ENCODE data around the gene BRWD1. TPM values are rescaled to one million over a fixed set of nuclear protein-coding genes. Genes with fewer than 3 reads are reported as not detected.
A peak's percentile ranks its signal among the peaks of the same experiment; 100 is the strongest.

BRWD1 gene
- polyA plus RNA-seq, 3 donors from 2014 or later, result 28.3 to 73.3 (median 34.1) TPM

DNA sequence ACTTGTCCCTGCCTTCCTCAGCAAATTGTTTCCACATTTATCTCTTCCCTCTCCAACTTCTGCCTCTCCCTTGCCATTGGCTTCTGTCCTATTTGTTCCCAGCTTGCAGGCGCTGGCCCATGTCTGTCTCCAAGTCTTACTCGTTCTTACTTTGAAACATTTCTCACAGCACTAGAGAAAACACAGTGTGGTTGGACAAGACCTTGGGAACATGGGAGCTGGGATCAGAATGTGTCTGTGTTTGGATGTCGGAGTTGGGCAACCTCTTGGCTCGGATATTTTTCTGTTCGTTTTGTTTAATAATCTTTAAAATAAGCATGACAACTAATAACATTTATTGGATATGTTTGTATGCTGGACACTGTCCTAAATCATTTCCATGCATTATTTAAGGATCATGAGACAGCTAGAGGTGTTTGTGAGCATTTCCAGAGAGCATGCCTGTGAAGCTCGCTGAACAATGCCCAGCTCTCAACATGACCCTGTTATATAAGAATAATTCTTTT lies 5.9 kb upstream of the BRWD1 start:
- H3K4me3 Mint-ChIP-seq, result no peak overlapping the region
- peaks cover 4 to 5% of the 10 kb centered on the region in 2 donors for H3K4me1 Mint-ChIP-seq
- H3K27ac Mint-ChIP-seq, result no peak overlapping the region
- peaks cover 5 to 12% (median 9%) of the 10 kb centered on the region in 3 donors for H3K27me3 Mint-ChIP-seq (ENCODE audit: low read depth in 3 of 3)
- H3K9me3 Mint-ChIP-seq, result no peaks in the 10 kb centered on the region
- DNase-seq, result no peak
- H3K36me3 Mint-ChIP-seq, result peaks cover 0 to 8% (median 0%) of the 10 kb centered on the region in 3 donors

- Mint-ChIP-seq H3K4me1 (peaks cover 6 to 9% of the 10 kb centered on the region in 2 donors), H3K27me3 (ENCODE audit: low read depth in 3 of 3) (peaks cover 11 to 21% (median 15%) of the 10 kb centered on the region in 3 donors), H3K27ac (no peak overlapping the region), H3K36me3 (peaks cover 0 to 8% (median 0%) of the 10 kb centered on the region in 3 donors), H3K4me3 (no peak overlapping the region), H3K9me3 (no peaks in the 10 kb centered on the region)
- DNase-seq, result no peak
Observed at GRCh38 chr21:39318091-39318959, 4.9 kb upstream of the BRWD1 start.

GRCh38 chr21:39317134-39318090 lies 4.0 kb upstream of the BRWD1 start:
- Mint-ChIP-seq H3K4me3 (no peak overlapping the region), H3K36me3 (peaks cover 0 to 8% (median 0%) of the 10 kb centered on the region in 3 donors), H3K27me3 (ENCODE audit: low read depth in 3 of 3) (peaks cover 13 to 23% (median 14%) of the 10 kb centered on the region in 3 donors), H3K9me3 (no peaks in the 10 kb centered on the region), H3K4me1 (peaks cover 6 to 10% of the 10 kb centered on the region in 2 donors), H3K27ac (no peak overlapping the region)
- DNase-seq, result no peak

DNA sequence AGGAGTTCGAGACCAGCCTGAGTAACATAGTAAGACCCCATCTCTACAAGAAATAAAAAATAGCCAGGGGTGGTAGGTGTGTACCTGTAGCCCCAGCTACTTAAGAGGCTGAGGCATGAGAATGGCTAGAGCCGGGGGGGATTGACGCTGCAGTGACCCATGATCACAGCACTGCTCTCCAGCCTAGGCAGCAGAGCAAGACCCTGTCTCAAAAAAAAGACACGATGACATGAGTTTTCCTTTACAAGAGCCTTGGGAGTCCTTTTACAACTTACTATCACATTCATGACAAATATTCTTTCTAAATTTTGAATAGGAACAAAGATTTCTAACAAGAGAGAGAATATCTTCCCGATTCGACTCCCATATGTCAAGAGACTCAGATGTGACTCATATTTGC lies 3.3 kb upstream of the BRWD1 start:
- no peak overlapping the region for H3K4me3 Mint-ChIP-seq
- peaks cover 0 to 7% (median 0%) of the 10 kb centered on the region in 3 donors for H3K36me3 Mint-ChIP-seq
- peaks cover 0 to 2% (median 0%) of the 10 kb centered on the region in 6 donors for H3K9me3 Mint-ChIP-seq
- H3K4me1 Mint-ChIP-seq, result peaks cover 12 to 17% of the 10 kb centered on the region in 2 donors
- no peak for DNase-seq
- peaks cover 16 to 30% (median 18%) of the 10 kb centered on the region in 3 donors for H3K27me3 Mint-ChIP-seq (ENCODE audit: low read depth in 3 of 3)
- H3K27ac Mint-ChIP-seq, result no peak overlapping the region

- Mint-ChIP-seq H3K4me1 (peaks cover 20 to 26% of the 10 kb centered on the region in 2 donors), H3K36me3 (peaks cover 0 to 4% (median 1%) of the 10 kb centered on the region in 3 donors)
- no peak for DNase-seq
Observed at GRCh38 chr21:39315603-39316445, 2.4 kb upstream of the BRWD1 start.

DNA sequence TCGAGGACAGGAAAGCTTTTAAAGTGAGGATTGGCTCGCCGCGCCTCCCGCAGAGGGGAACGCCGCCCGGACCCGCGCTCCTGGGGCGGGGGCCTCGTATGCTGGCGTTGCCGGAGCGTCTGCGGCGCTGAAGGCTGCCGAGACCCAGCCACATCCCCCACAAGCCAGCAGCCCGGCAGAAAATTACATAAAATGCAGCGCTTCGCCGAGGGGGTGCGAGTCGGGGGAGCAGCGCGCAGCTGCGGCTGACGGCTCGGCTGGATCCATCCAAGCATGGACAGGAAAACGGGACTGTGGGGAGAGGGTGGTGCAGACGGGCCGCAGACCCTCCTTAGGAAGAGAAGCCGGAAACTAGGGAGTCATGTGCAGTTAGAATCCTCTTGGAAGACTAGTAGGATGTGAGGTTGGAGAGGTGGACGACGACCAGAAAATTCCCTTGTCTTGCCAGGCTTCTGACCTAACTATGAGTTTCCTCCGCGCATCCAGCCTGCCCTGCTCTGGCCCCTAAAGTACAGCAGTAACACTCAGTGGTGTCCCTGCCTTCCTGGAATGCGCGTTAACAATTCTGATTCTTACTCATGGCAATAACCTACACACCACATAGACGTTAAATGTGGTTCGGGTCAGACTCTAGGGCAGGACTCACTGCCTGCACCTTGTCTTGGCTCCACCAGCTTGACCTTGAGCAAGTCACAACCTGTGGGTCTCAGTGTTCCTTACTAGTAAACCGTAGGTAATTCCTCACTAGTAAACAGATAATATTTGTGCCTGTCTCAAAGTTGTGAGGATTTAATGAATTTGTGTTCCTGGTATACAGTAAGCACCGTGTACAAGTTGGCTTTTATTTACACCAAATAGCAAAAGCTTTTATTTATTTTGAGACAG lies 953 bp upstream of the BRWD1 start:
- peak overlapping the region; percentile 78 to 90 (median 88) for H3K27ac Mint-ChIP-seq
- H3K36me3 Mint-ChIP-seq, result peaks cover 0 to 4% (median 4%) of the 10 kb centered on the region in 3 donors
- peaks cover 0 to 2% (median 0%) of the 10 kb centered on the region in 6 donors for H3K9me3 Mint-ChIP-seq
- peaks cover 26 to 30% of the 10 kb centered on the region in 2 donors for H3K4me1 Mint-ChIP-seq
- peak in 1 of 3 donors; percentile 6 for DNase-seq
- H3K4me3 Mint-ChIP-seq, result peak overlapping the region; percentile 86 to 96 (median 91)
- peaks cover 16 to 33% (median 16%) of the 10 kb centered on the region in 3 donors for H3K27me3 Mint-ChIP-seq (ENCODE audit: low read depth in 3 of 3)

More at GRCh38 chr21:39315603-39316445, 2.4 kb upstream of the BRWD1 start:
- peak overlapping the region in 4 of 6 donors; percentile 1 to 27 (median 20) for H3K27ac Mint-ChIP-seq
- H3K9me3 Mint-ChIP-seq, result peaks cover 0 to 2% (median 0%) of the 10 kb centered on the region in 6 donors
- H3K27me3 Mint-ChIP-seq (ENCODE audit: low read depth in 3 of 3), result peaks cover 16 to 32% (median 18%) of the 10 kb centered on the region in 3 donors
- H3K4me3 Mint-ChIP-seq, result peak overlapping the region in 2 of 5 donors; percentile 4 to 14

- Mint-ChIP-seq H3K9me3 (peaks cover 0 to 2% (median 0%) of the 10 kb centered on the region in 6 donors), H3K36me3 (peaks cover 0 to 4% (median 0%) of the 10 kb centered on the region in 3 donors), H3K27ac (peak overlapping the region in 5 of 6 donors; percentile 88 to 91 (median 89)), H3K4me3 (peak overlapping the region; percentile 86 to 96 (median 91)), H3K27me3 (ENCODE audit: low read depth in 3 of 3) (peaks cover 16 to 32% (median 16%) of the 10 kb centered on the region in 3 donors), H3K4me1 (peaks cover 29 to 37% of the 10 kb centered on the region in 2 donors)
- no peak for DNase-seq
Observed at GRCh38 chr21:39313042-39313570, 326 bp downstream of the BRWD1 start.

GRCh38 chr21:39312112-39313041 lies 1.1 kb downstream of the BRWD1 start:
- Mint-ChIP-seq H3K27ac (peak overlapping the region; percentile 65 to 95 (median 92)), H3K9me3 (peaks cover 0 to 2% (median 0%) of the 10 kb centered on the region in 6 donors), H3K27me3 (ENCODE audit: low read depth in 3 of 3) (peaks cover 16 to 32% (median 16%) of the 10 kb centered on the region in 3 donors), H3K4me3 (peak overlapping the region; percentile 72 to 91 (median 87)), H3K36me3 (peaks cover 0 to 4% (median 0%) of the 10 kb centered on the region in 3 donors), H3K4me1 (peaks cover 33 to 44% of the 10 kb centered on the region in 2 donors)
- DNase-seq, result peak; percentile 96

GRCh38 chr21:39311164-39311563 lies 2.3 kb downstream of the BRWD1 start:
- H3K27me3 Mint-ChIP-seq (ENCODE audit: low read depth in 3 of 3), result peaks cover 16 to 32% (median 16%) of the 10 kb centered on the region in 3 donors
- H3K9me3 Mint-ChIP-seq, result peaks cover 0 to 2% (median 0%) of the 10 kb centered on the region in 6 donors
- no peak overlapping the region for H3K4me3 Mint-ChIP-seq
- no peak for DNase-seq
- H3K36me3 Mint-ChIP-seq, result peaks cover 0 to 4% (median 0%) of the 10 kb centered on the region in 3 donors
- H3K4me1 Mint-ChIP-seq, result peaks cover 33 to 49% of the 10 kb centered on the region in 2 donors
- peak overlapping the region in 4 of 6 donors; percentile 53 to 93 (median 60) for H3K27ac Mint-ChIP-seq

DNA sequence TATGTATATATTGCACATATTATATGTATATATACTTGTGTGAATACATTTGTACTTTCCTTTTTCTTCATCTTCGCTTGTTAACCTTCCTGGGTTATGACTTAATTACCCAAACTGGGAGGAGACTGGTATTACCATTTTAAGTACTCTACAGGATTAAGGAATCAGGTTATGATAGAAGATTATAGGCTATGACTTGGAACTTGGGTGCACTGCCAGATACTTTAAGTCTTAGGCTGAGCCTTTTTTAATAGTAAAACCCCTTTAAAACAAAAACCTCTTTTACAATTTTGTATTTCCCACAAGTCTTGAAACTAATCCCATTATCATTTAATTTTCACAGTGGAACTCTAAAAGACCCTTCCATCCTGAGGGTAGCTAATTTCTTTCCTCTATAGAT lies 6.0 kb downstream of the BRWD1 start:
- Mint-ChIP-seq H3K27me3 (ENCODE audit: low read depth in 3 of 3) (peaks cover 5 to 14% (median 5%) of the 10 kb centered on the region in 3 donors), H3K4me3 (no peak overlapping the region), H3K9me3 (peaks cover 0 to 2% (median 0%) of the 10 kb centered on the region in 6 donors), H3K36me3 (peaks cover 0 to 4% (median 4%) of the 10 kb centered on the region in 3 donors), H3K4me1 (peaks cover 31 to 49% of the 10 kb centered on the region in 2 donors), H3K27ac (peak overlapping the region in 5 of 6 donors; percentile 3 to 80 (median 39))
- DNase-seq, result no peak

All from immature natural killer cell (primary cell).